Glomerular endothelial cell (primary cell): ENCODE results near the gene NDUFAF3. TPM values are rescaled to one million over a fixed set of nuclear protein-coding genes. Genes with fewer than 3 reads are reported as not detected.

Experiments
- DNase-seq: peaks from one replicate; pipeline ENCODE4 v3.0.0-alpha.2; 2011; ENCODE audit warnings: low read depth, low spot score; ENCODE audit errors: extremely low read depth
- total RNA-seq: library from RNA; depleted of rRNA; stranded (reverse); fragments of >200 nt; gene quantifications from 2 replicates; pipeline ENCODE4 v1.2.3, GENCODE V29; 2015

Gene NDUFAF3
- total RNA-seq, 1 donor from 2014 or later = 115 TPM

DNA sequence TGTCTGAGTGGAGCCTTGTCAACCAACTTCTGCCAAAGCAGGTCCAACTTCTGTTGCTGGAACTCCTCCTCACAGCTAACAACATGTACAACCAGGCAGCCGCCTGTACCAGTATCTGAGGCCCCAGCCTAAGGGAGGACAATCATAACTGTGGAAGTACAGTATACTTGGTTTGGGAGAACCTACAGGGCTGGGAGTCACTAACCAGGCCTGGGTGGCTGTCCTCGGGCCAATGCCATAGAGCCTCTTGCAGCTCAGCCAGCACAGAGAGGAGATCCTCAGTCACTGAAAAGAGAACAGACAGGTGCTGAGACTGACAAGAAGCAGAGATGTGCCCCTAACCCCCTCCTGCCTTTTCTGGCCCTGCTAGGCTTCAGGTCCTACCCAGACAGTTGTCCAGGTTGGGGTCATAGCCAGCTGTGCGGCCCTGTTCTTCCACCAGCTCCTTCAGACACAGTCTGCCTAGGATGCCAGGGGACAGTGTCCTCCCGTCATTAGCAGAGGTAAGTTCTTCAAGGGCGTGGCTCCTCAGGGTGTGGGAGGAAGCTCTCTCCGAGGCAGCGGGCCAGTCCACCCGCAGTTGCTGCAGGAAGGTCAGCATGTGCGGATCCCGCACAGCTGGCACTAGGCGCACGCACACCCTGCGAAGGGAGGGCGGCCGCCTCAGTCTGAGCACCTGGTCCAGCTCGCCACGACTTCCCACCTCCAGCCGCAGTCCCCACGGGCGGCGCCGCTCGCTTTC lies 4.5 kb upstream of the NDUFAF3 start:
- DNase-seq = no peak

DNA sequence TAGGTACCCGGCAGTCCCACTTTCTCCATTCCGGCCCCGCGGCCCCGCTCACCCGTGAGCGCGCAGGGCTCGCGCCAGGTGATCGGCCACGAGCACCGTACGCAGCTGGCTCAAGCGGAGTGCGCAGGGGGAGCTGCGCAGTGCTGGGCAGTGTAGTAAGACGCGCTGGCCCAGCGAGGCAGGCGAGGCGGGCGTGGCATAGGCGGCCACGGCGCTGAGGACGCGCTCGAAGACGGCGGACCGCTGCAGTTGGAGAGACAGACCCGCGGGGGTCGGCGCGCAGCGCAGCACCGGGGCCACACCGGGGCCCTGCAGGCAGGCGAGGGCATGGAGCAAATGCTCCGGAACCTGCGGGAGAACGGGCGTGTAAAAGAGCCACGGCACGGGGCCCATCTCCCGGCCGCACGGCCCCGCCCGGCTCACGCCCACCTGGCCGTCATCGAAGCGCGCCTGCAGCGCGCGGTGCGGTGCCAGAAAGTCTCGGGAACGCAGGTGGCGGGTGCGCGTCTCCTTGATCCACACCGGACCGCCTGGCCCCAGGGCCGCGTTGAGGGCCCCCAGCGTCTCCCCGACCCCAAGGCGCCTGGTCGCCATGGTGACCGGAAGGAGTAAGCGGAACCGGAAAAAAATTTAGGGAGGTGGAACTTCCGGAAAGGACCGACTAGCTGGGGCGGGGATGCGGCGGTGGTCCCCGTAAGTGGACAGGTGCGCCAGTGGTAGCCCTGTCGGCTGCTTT lies 3.8 kb upstream of the NDUFAF3 start, which contains the start of gene DALRD3:
Gene DALRD3 (minus strand): TSS at position 610 of the 736 bp plus-strand sequence. CDS start 16 bp downstream, at position 594.
- DNase-seq = no peak

DNA sequence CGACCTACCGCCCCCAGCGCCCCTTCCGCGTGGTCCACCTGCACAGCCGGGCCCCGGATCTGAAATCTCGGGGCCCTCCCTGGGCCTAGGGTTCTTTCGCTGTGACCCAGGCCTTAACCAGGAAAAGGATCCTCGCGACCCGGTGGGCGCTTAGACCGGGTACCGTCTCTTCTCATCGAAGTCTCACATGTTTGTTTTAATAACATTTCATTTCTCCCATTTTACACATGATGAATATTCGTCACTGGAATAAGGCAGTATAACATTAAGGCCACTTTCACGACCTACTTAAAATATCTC lies 3.3 kb upstream of the NDUFAF3 start:
- DNase-seq = no peak

DNA sequence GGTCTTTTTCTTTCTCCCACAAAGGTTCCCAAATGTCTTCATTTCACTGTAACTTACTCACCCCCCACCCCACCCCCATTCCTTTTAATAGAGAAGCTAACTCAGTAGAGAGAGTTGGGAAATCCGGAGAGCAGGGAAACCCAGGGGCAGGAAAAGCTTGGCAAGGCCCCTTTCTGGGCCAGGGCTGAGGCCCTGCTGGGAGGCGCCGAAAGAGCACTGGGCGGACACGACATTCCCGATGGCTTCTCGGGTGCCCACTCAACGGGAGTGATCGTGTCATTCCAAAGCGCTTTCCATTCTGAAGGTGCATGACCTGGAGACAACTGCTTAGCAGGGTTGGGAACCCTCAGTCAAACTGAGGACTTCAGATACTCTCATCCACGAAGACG lies 2.0 kb upstream of the NDUFAF3 start:
- no peak for DNase-seq

DNA sequence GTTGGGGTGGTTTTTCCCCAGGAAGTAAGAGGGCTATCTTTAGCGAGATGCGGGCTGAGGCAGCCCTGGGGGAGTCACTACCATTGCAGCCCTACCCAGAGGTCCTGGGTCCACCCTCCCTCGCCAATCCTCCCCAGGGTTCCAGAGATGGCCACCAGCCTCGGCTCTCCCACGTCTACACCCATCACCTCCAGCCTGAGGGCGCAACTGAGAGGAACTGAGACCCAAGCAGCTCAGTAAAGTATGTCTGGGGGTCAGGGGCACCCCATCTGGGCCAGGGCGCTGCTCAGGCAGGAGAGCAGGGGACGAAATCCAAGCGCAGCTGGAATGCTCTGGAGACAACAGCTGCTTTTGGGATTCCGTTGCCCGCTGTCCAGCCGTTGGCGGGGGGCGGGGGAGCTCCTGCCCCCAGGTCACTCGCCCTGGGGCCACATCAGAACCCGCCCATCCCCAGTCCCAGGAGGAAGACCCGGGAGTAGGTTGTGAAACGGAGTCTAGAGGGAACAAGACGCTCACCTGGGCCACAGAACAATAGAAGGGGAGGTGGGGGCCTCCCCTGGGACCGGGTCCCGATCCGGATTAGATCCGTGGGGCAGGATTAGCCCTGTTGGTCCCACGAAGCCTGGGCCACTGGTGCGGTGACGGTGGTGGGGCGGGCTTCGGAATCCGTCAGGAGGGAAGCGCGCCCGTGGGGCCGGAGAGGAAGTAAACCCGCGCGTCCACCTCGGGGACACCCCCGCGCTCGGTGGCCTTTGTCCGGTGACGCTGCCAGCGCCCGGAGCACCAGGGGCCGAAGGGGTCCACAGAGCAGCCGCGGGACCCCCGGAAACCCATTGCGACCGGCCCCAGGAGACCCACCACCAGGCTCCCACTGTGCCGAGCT lies 1.4 kb upstream of the NDUFAF3 start:
- DNase-seq = no peak

DNA sequence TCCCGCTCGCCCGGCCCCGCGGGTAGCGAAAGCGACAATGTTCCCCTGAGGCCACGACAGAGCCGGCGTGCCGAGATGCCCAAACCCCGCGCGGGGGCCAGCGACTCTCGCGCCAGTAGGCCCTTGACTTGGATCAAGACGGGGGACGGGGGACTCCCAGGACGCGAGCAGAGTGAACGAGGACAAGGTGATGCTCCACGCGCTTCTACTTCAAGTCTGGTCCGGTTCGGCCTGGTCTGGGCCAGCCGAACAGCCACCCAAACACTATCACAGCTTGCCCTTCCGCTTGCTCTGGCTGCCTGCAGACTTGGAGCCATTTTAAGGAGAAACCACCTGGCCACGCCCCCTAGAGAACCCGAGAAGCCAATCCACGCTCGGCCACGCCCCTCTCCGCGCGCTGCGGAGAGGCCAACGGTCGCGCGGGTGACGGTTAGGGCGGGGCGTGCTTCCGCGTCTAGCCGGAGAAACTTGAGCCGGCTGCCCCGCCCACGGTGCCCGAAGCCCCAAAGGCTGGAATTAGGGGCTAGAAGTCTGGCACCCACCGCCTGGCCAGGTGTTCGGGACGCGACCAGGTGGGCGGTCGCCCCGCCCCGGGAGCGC lies 608 bp upstream of the NDUFAF3 start:
- peak; percentile 83 for DNase-seq

DNA sequence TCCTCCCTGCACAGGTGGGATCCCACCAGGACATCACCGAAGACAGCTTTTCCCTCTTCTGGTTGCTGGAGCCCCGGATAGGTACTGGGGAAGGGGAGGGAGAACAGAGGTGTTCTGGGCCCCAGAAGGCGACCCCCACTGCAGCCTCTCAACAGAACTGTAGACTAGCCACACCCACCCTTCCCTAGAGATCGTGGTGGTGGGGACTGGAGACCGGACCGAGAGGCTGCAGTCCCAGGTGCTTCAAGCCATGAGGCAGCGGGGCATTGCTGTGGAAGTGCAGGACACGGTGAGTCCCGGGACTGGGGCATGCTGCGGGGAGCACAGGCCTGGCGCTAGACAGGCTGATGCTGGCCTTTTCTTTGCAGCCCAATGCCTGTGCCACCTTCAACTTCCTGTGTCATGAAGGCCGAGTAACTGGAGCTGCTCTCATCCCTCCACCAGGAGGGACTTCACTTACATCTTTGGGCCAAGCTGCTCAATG lies 809 bp downstream of the NDUFAF3 start:
- DNase-seq = no peak

DNA sequence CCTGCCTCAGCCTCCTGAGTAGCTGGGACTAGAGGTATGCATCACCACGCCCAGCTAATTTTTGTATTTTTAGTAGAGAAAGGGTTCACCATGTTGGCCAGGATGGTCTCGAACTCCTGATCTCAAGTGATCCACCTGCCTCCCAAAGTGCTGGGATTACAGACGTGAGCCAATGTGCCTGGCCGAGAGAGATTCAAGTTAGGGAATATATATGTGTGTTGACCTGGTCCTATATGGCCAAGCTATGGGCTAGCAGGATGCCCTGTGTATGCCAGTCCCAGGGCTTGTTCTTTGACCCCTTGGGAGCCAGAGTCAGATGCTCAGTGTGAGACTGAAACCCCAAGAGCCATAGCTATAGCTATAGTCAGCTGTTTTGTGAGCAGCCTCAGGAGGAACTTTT lies 1.9 kb downstream of the NDUFAF3 start:
- DNase-seq = no peak

DNA sequence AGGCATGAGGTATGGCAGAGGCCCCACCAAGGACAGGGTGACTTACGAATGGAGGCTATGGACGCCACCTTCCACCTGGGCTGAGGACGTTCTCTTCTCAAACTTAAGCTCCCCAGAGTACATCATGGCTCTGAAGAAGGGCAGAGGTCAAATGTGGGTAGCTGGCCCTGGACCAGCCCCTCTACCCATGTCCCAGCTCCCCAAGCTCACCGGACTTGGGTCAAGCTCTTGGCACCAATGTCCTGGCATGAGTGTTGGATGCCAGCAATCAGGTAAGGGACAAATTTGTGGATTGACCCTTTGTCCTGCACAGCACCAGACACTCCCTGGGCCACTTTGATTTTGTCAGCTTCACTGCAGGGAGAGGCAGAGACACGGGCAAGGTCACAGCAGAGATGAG lies 2.5 kb downstream of the NDUFAF3 start:
- no peak for DNase-seq

DNA sequence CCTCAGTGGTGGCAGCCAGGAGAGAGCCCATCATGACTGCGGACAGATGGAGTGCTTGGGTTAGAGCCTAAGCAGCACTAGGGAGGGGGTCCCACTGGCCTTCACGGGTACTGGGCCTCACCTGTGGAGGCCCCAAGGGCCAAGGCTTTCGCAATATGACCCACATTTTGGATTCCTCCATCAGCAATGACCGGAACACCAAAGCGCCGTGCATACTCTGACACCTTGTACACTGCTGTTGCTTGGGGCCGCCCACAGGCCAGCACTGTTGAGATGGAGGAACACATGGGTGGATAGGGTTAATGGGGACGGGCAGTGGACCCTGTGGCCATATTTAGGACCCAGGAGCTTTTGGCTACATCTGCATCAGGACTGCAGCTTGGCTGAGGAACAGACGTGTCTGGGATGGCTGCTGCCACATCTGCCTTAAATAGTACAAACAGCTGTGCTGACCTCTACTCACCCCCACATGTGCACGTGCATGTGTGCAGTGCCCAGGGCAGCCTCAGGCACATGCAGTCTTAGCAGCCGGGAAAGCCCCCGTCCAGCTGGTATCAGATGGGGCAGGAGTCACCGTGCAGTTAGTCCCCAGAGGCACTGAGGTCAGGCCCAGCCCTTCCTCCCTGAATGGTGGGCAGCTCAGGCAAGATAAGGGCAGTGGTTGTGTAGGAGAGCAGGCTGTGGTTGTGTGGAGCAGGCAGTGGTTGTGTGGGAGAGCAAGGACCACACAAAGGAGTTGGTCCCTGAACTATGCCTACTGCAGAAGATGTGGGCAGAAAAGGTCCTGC lies 3.3 kb downstream of the NDUFAF3 start:
- DNase-seq = no peak

DNA sequence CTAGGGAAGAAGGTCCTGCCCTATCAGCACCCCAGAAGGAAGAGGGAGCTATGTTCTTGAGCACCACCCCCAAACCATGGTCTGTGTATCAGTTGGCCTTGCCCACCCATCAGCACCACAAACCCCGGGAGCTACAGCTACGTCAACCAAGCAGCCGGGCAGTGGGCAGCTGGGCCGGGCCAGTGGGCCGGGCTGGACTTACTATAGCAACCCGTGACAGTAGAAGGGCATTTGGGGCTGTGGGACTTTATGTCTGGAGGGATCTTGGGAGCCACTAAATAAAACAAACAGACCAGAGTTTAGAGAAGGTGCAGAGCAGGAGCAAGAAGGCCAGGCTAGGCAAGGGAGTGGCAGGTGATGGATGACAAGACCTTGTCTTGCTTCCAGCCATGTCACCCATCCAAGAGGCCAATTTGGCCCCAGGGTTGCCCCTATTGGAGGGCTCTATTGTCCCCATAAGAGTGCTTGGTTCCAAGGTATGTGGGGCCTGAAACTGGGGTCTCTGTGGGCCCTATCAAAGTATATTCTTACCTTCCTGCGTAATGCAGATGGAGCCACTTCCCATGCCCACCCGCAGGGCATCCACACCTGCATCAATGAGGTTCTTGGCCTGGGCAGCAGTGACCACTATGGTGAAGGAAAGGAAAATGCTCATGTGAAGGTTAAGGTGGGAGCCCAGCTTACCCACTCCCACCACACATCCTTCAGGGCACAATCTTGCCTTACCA lies 4.0 kb downstream of the NDUFAF3 start:
- DNase-seq = no peak

DNA sequence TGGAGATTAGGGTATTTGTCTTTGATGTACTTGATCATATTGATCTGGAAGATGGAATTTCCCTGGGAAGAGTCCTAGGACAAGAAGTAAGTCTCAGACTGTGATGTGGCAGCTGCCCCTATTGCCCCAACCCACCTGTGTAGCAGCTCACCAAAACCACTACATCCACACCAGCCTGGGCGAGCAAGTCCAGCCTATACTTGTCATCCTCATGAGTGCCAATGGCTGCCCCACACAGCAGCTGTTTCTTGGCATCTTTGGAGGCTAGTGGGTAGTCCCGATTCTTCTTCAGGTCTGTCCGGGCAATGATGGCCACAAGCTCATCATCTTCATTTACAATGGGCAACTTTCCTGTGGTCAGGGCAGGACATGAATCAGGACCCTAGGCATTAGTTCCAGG lies 4.6 kb downstream of the NDUFAF3 start:
- no peak for DNase-seq

DNA sequence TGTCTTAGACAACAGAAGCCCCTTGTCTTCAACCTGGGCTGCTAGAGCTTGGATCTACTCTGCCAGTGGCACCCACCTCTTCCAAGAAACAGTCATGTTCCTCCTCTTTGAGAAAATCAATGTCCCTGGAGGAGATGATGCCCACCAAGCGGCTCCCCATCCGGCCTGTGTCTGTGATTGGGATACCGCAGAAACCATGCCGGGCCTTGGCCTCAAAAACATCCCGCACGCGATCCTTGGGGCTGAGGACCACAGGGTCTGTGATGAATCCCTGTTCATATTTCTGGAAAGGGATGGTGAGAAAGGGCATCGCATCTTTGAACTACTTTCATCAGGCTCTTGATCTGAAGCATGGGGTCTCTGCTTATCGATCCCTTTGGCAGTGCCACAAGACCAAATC lies 5.7 kb downstream of the NDUFAF3 start:
- DNase-seq = no peak

DNA sequence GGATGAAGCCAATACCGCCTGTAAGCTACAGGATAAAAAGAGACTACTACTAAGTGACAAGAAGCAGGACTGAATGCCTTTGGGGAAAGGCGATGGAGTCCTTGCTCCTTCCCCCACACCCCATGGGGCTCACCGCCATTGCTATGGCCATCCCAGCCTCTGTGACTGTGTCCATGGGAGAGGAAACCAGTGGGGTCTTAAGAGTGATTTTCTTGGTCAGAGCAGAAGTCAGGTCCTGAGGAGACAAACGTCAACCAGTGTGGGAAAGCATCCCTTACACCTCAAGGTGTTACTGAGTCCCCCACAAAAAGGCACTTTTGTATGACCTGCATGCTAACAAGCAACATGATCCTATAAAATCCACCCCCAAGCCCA lies 6.4 kb downstream of the NDUFAF3 start:
- no peak for DNase-seq

DNA sequence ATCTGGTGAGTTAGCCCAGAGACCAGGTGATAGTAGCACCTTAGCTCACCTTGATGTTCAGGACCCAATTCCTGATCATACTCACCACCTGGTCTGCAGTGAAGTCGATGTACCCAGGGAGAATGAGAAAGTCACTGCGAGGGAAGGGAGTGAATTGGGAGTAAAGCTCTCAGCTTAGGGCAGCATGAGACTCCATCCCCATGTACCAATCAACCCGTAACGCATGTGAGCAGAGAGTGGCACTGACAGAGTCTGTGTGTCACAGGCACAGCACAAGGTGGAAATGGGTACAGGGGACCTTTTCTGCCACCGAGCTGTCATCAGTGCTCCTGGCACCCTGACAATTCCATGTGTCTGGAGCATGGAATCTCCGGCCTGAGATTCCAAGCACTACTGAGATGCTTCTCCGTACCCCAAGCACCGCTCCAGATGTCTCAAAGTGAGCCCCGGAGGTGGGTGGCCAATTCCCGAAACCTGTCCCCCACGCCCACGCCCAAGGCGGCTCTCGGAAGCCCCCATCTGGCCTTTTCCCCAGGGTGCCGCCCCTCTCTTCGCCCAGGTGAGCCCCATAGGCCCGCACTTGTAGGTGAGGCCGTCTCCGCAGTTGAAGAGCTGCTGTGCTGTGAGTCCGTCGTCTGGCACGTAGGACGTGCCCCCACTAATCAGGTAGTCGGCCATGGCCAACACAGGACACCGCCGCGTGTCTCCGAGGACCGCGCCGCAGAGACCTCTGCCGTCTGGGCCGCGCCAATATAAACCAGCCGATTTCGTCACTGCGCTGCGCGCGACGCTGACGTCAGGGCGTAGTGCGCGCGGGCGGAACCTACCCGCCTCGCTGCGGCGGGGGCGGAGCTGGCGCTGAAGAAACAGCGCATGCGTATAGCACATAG lies 7.0 kb downstream of the NDUFAF3 start, which contains the start of gene IMPDH2:
Gene IMPDH2 (minus strand): TSS at position 726 of the 890 bp plus-strand sequence. CDS start 48 bp downstream, at position 678.
- DNase-seq = peak; percentile 52

DNA sequence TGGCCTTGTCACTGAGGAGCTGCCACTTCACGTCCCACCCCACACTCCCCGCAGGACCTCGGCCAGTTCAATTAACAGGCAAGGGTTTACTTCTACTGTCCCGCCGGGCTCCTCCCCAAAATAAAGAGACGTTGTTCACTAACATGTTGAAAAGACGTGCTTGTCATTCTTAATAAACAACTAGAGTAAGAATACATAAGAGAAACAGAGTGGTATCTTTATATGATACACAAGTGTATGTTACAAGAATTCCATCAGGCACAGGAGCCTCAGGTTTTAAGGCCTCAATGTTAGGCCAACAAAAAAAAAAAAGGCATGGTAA lies 7.6 kb downstream of the NDUFAF3 start:
- DNase-seq = no peak

DNA sequence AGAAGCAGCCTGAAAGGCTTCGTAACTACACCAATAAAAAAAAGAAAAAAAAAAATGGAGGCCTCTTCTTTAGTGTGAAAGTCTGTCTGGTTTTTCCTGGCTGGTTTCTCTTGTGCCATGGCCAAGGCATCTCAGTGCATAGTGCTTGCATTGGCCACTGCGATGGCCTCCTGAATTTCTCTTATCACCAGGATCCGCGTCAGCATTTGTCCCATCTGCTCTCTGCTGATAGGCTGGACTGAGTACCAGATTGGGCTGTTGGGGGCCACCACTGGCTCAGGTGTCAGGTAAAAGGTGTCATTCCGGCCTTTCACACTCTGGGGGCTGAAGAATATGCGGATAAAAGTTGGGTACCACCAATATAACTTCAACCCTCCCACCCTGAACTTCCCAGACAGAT lies 8.4 kb downstream of the NDUFAF3 start:
- no peak for DNase-seq

DNA sequence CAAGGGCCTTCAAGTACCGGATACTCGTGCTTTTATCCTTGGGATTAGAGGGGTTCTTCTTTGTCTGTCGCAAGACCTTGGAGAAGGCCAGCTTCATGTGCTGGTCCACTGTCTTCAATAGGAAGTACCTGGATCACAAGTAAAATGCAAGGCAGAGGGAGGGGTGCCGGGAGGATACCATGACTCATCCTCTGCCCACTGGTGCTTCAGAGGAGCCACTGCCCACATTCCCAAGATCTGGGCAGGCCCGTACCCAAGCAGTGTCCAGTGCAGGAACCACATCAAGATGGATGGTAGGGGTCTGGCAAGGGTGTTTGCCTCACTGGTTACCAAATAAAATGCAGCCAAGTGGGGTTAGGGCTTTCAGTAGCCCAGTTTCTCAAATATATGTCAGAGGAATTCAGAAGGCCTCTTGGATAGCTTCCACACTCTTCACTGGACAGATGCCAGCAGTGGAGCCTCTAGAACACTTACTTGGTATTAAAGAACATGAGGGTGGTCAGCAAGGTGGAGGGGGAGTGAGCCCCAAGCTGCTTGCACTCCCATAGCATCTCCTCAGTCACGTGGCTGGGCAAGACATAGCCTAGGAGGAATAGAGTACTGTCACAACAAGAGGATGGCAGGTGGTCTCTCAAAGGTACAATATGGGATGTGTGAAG lies 10.9 kb downstream of the NDUFAF3 start:
- no peak for DNase-seq
